ENCODE data around the gene SMC6.
A peak's percentile ranks its signal among the peaks of the same experiment; 100 is the strongest.

The SMC6 gene
- 27.4 to 56.1 (median 44.1) reads per million in 4 donors for total RNA-seq

GRCh38 chr2:17753803-17754663, at the start of gene SMC6, which contains the start of gene GEN1:
Gene SMC6, minus strand, starts transcription at chr2:17753810. Its CDS starts 7,864 bp downstream, at chr2:17745946.
Gene GEN1, plus strand, starts transcription at chr2:17754138. Its CDS starts 5,806 bp downstream, at chr2:17759944.
- DNase-seq: peak; percentile 84 to 92 (median 87)

- no peak for DNase-seq
Measured at GRCh38 chr2:17800693-17801458, 47.3 kb upstream of the SMC6 start.

- DNase-seq: no peak
Measured at GRCh38 chr2:17800219-17800618, 46.6 kb upstream of the SMC6 start.

GRCh38 chr2:17799301-17800120, 45.9 kb upstream of the SMC6 start:
- DNase-seq: no peak

- DNase-seq: no peak
Measured at GRCh38 chr2:17798338-17798737, 44.7 kb upstream of the SMC6 start.

- DNase-seq: no peak
Measured at GRCh38 chr2:17795309-17795708, 41.7 kb upstream of the SMC6 start.

- no peak for DNase-seq
Measured at GRCh38 chr2:17793803-17794354, 40.3 kb upstream of the SMC6 start.

- DNase-seq: no peak
Measured at GRCh38 chr2:17793296-17793695, 39.7 kb upstream of the SMC6 start.

- DNase-seq: no peak
Measured at GRCh38 chr2:17792515-17792914, 38.9 kb upstream of the SMC6 start.

GRCh38 chr2:17791817-17792130, 38.2 kb upstream of the SMC6 start:
- DNase-seq: no peak

- DNase-seq: no peak
Measured at GRCh38 chr2:17791121-17791816, 37.7 kb upstream of the SMC6 start.

- DNase-seq: no peak
Measured at GRCh38 chr2:17790536-17790935, 36.9 kb upstream of the SMC6 start.

- DNase-seq: no peak
Measured at GRCh38 chr2:17788773-17789172, 35.2 kb upstream of the SMC6 start.

GRCh38 chr2:17786727-17787126, 33.1 kb upstream of the SMC6 start:
- DNase-seq: no peak

GRCh38 chr2:17781482-17781881, 27.9 kb upstream of the SMC6 start:
- DNase-seq: no peak

- DNase-seq: no peak
Measured at GRCh38 chr2:17780546-17780945, 26.9 kb upstream of the SMC6 start.

- no peak for DNase-seq
Measured at GRCh38 chr2:17772532-17772931, 18.9 kb upstream of the SMC6 start.

- DNase-seq: no peak
Measured at GRCh38 chr2:17771956-17772355, 18.3 kb upstream of the SMC6 start.

GRCh38 chr2:17768894-17769293, 15.3 kb upstream of the SMC6 start:
- no peak for DNase-seq

GRCh38 chr2:17765398-17765797, 11.8 kb upstream of the SMC6 start:
- DNase-seq: no peak

- DNase-seq: no peak
Measured at GRCh38 chr2:17763641-17764333, 10.2 kb upstream of the SMC6 start.
